H9 (cell line): ENCODE data around the gene GLS. TPM values are rescaled to one million over a fixed set of nuclear protein-coding genes. Genes with fewer than 3 reads are reported as not detected.

ENCODE experiments used
- DNase-seq: peaks from one replicate; pipeline ENCODE4 v3.0.0-alpha.2; 2017
- H2AFZ ChIP-seq: one replicate; pipeline ENCODE4 v1.6.1; 2013; ENCODE audit warnings: mild to moderate bottlenecking, low read length, control low read depth, moderate library complexity
- H2AK5ac ChIP-seq: 2 replicates; pipeline ENCODE4 v1.6.1; 2013; ENCODE audit warnings: low read length, control low read depth, mixed read lengths; ENCODE audit not compliant: insufficient read length
- H2BK120ac ChIP-seq: one replicate; pipeline ENCODE4 v1.6.1; 2013; ENCODE audit warnings: low read depth, mild to moderate bottlenecking, low read length, control low read depth, inconsistent platforms; ENCODE audit not compliant: poor library complexity, severe bottlenecking
- H2BK12ac ChIP-seq: 2 replicates; pipeline ENCODE4 v1.6.1; 2013; ENCODE audit warnings: low read length, control low read depth, mixed read lengths, low read depth; ENCODE audit not compliant: insufficient read length
- H2BK15ac ChIP-seq: 2 replicates; pipeline ENCODE4 v1.6.1; 2013; ENCODE audit warnings: low read depth, low read length, control low read depth
- H2BK20ac ChIP-seq: one replicate; pipeline ENCODE4 v1.6.1; 2013; ENCODE audit warnings: low read depth, mild to moderate bottlenecking, low read length, control low read depth, inconsistent platforms; ENCODE audit not compliant: poor library complexity, severe bottlenecking
- H2BK5ac ChIP-seq: 2 replicates; pipeline ENCODE4 v1.6.1; 2013; ENCODE audit warnings: low read length, control low read depth, mixed read lengths; ENCODE audit not compliant: insufficient read length
- H3K14ac ChIP-seq: 2 replicates; pipeline ENCODE4 v1.6.1; 2013; ENCODE audit warnings: low read length, control low read depth; ENCODE audit not compliant: insufficient read depth
- H3K18ac ChIP-seq: 2 replicates; pipeline ENCODE4 v1.6.1; 2013; ENCODE audit warnings: low read depth, mild to moderate bottlenecking, mixed read lengths, low read length, control low read depth; ENCODE audit not compliant: insufficient read length
- H3K23ac ChIP-seq: 2 replicates; pipeline ENCODE4 v1.6.1; 2013; ENCODE audit warnings: low read length, control low read depth, mixed read lengths, low read depth; ENCODE audit not compliant: insufficient read length
- H3K23me2 ChIP-seq: 2 replicates; pipeline ENCODE4 v1.6.1; 2013; ENCODE audit warnings: low read depth, mild to moderate bottlenecking, mixed read lengths, low read length, control low read depth; ENCODE audit not compliant: insufficient read length, poor library complexity, severe bottlenecking
- H3K27ac ChIP-seq: 2 replicates; pipeline ENCODE4 v1.5.1; 2013; ENCODE audit warnings: low read length, control low read depth, mixed read lengths, low read depth; ENCODE audit not compliant: insufficient read length
- H3K27me3 ChIP-seq: 2 replicates; pipeline ENCODE4 v1.6.1; 2013; ENCODE audit warnings: low read length, control low read depth, inconsistent platforms; ENCODE audit not compliant: insufficient read depth
- H3K4ac ChIP-seq: 2 replicates; pipeline ENCODE4 v1.6.1; 2013; ENCODE audit warnings: low read depth, mild to moderate bottlenecking, control low read depth, inconsistent platforms, low read length, moderate library complexity
- H3K4me1 ChIP-seq: 2 replicates; pipeline ENCODE4 v1.6.1; 2013; ENCODE audit warnings: low read length, control low read depth, inconsistent platforms; ENCODE audit not compliant: insufficient read depth
- H3K4me2 ChIP-seq: 2 replicates; pipeline ENCODE4 v1.6.1; 2013; ENCODE audit warnings: low read length, control low read depth, mixed read lengths; ENCODE audit not compliant: insufficient read length, insufficient read depth
- H3K56ac ChIP-seq: 2 replicates; pipeline ENCODE4 v1.6.1; 2013; ENCODE audit warnings: low read depth, mild to moderate bottlenecking, mixed read lengths, low read length, control low read depth; ENCODE audit not compliant: insufficient read length
- H3K79me1 ChIP-seq: 2 replicates; pipeline ENCODE4 v1.6.1; 2013; ENCODE audit warnings: low read depth, mild to moderate bottlenecking, moderate library complexity, low read length, control low read depth, inconsistent platforms; ENCODE audit not compliant: insufficient read depth, poor library complexity, severe bottlenecking
- H3K79me2 ChIP-seq: 2 replicates; pipeline ENCODE4 v1.6.1; 2013; ENCODE audit warnings: low read length, control low read depth, inconsistent platforms; ENCODE audit not compliant: insufficient read depth
- H3K9ac ChIP-seq: 2 replicates; pipeline ENCODE4 v1.6.1; 2013; ENCODE audit warnings: low read length, control low read depth, mixed read lengths; ENCODE audit not compliant: insufficient read length; ENCODE audit errors: extremely low read depth
- H3K9me3 ChIP-seq: one replicate; pipeline ENCODE4 v1.6.1; 2013; ENCODE audit warnings: low read depth, low read length, inconsistent platforms; ENCODE audit not compliant: control insufficient read depth
- H3T11ph ChIP-seq: one replicate; pipeline ENCODE4 v1.6.1; 2013; ENCODE audit warnings: mild to moderate bottlenecking, low read length, control low read depth, inconsistent platforms
- H4K20me1 ChIP-seq: one replicate; pipeline ENCODE4 v1.6.1; 2013; ENCODE audit not compliant: control insufficient read depth, insufficient read length, insufficient read depth
- H4K5ac ChIP-seq: 2 replicates; pipeline ENCODE4 v1.6.1; 2013; ENCODE audit warnings: low read depth, mild to moderate bottlenecking, mixed read lengths, low read length, control low read depth; ENCODE audit not compliant: insufficient read length
- H4K8ac ChIP-seq: replicated peaks from 2 replicates; pipeline ENCODE4 v1.6.1; 2013; ENCODE audit warnings: low read length, control low read depth, mixed read lengths, low read depth; ENCODE audit not compliant: insufficient read length
- H4K91ac ChIP-seq: 2 replicates; pipeline ENCODE4 v1.6.1; 2013; ENCODE audit warnings: low read depth, mild to moderate bottlenecking, moderate library complexity, mixed read lengths, low read length, control low read depth; ENCODE audit not compliant: insufficient read length
- H3K27ac Mint-ChIP-seq, 3 experiments: 2 replicates in 2 of 3; 3 replicates in 1 of 3; pipeline ENCODE4 v1.8.0; 2020 to 2021; ENCODE audit warnings: mixed read lengths in 3 of 3, mild to moderate bottlenecking in 1 of 3, moderate library complexity in 1 of 3
- H3K27me3 Mint-ChIP-seq: 2 replicates; pipeline ENCODE4 v1.8.0; 2021; ENCODE audit warnings: low read depth, mild to moderate bottlenecking, moderate library complexity, mixed read lengths
- H3K36me3 Mint-ChIP-seq, 3 experiments: 2 replicates in 2 of 3; 3 replicates in 1 of 3; pipeline ENCODE4 v1.8.0; 2020 to 2021; ENCODE audit warnings: low read depth in 3 of 3, mixed read lengths in 3 of 3; ENCODE audit not compliant: insufficient read depth in 1 of 3
- H3K4me1 Mint-ChIP-seq, 2 experiments: 2 replicates each; pipeline ENCODE4 v1.8.0; 2020; ENCODE audit warnings: mixed read lengths in 2 of 2
- H3K4me3 Mint-ChIP-seq, 2 experiments: 2 replicates in 1 of 2; 3 replicates in 1 of 2; pipeline ENCODE4 v1.8.0; 2020 to 2021; ENCODE audit warnings: mild to moderate bottlenecking in 2 of 2, mixed read lengths in 2 of 2, moderate library complexity in 1 of 2
- H3K9me3 Mint-ChIP-seq, 2 experiments: 2 replicates in 1 of 2; 3 replicates in 1 of 2; pipeline ENCODE4 v1.8.0; 2020; ENCODE audit warnings: mild to moderate bottlenecking in 2 of 2, mixed read lengths in 2 of 2, moderate library complexity in 1 of 2
- WGBS: extraction: QIAGEN DNeasy Blood & Tissue Kit; methylation state at CpG from one replicate; pipeline ENCODE4 v1.1.7; 2013; ENCODE audit warnings: missing lambda C conversion rate, low lambda C conversion rate, mixed read lengths; ENCODE audit not compliant: insufficient read length; ENCODE audit errors: extremely low coverage; 5-methylcytosine and 5-hydroxymethylcytosine counted together
- total RNA-seq: library from RNA; stranded (reverse); gene quantifications from 2 replicates; pipeline ENCODE4 v1.2.1, GENCODE V29; 2021
- TF ChIP-seq, protein P1 (sequence below): fragments of 200-600 bp; sonication (generic); conservative IDR thresholded peaks from 3 replicates; pipeline ENCODE4 v1.8.0; 2021; ENCODE audit warnings: antibody characterized with exemption, mild to moderate bottlenecking

Gene GLS
- total RNA-seq, 1 experiment from 2014 or later = 69.3 TPM

DNA sequence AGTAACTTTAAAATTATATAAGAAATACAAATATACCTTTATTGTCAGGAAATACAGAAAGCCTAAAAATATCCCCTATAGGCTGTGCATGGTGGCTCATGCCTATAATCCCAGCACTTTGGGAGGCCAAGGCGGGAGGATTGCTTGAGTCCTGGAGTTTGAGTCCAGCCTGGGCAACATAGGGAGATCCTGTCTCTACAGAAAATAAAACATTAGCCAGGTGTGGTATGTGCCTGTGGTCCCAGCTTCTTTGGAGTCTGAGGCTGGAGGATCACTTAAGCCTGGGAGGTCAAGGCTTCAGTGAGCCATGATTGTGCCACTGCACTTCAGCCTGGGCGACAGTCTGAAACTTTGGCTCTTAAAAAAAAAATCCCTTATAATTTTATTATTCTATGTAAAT lies 29.1 kb downstream of the GLS start:
- H3K18ac ChIP-seq = no peak overlapping the region
- no peaks in the 10 kb centered on the region for H3K4me1 ChIP-seq
- H3T11ph ChIP-seq = no peak overlapping the region
- no CpG with 5 or more reads among the region's 2 CpGs for WGBS
- H4K20me1 ChIP-seq = no peaks in the 10 kb centered on the region
- H2BK20ac ChIP-seq = no peak overlapping the region
- no peak overlapping the region for H3K4me3 Mint-ChIP-seq
- no peak overlapping the region for H2BK12ac ChIP-seq
- H3K36me3 Mint-ChIP-seq = peaks cover 12 to 20% (median 19%) of the 10 kb centered on the region in 3 experiments; a peak in 6 of 7 replicates
- no peak overlapping the region for H3K4ac ChIP-seq
- H2BK120ac ChIP-seq = no peak overlapping the region
- H3K79me2 ChIP-seq = no peaks in the 10 kb centered on the region
- no peak overlapping the region for H4K5ac ChIP-seq
- H3K56ac ChIP-seq = no peak overlapping the region
- no peaks in the 10 kb centered on the region for H3K23me2 ChIP-seq
- no peak overlapping the region for H3K27ac Mint-ChIP-seq
- H3K9ac ChIP-seq = no peak overlapping the region
- H2AK5ac ChIP-seq = no peak overlapping the region
- no peaks in the 10 kb centered on the region for H3K9me3 Mint-ChIP-seq
- no peak overlapping the region for H2BK15ac ChIP-seq
- no peak overlapping the region for H4K91ac ChIP-seq
- no peak overlapping the region for H3K14ac ChIP-seq
- no peaks in the 10 kb centered on the region for H3K27me3 ChIP-seq
- H3K4me1 Mint-ChIP-seq = no peaks in the 10 kb centered on the region
- TF ChIP-seq, protein P1, sequence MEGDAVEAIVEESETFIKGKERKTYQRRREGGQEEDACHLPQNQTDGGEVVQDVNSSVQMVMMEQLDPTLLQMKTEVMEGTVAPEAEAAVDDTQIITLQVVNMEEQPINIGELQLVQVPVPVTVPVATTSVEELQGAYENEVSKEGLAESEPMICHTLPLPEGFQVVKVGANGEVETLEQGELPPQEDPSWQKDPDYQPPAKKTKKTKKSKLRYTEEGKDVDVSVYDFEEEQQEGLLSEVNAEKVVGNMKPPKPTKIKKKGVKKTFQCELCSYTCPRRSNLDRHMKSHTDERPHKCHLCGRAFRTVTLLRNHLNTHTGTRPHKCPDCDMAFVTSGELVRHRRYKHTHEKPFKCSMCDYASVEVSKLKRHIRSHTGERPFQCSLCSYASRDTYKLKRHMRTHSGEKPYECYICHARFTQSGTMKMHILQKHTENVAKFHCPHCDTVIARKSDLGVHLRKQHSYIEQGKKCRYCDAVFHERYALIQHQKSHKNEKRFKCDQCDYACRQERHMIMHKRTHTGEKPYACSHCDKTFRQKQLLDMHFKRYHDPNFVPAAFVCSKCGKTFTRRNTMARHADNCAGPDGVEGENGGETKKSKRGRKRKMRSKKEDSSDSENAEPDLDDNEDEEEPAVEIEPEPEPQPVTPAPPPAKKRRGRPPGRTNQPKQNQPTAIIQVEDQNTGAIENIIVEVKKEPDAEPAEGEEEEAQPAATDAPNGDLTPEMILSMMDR = no peak
- H2BK5ac ChIP-seq = no peak overlapping the region
- no peak overlapping the region for H4K8ac ChIP-seq
- no peak overlapping the region for H3K23ac ChIP-seq
- no peak overlapping the region for H3K4me2 ChIP-seq
- no peaks in the 10 kb centered on the region for H3K27me3 Mint-ChIP-seq
- H3K79me1 ChIP-seq = no peaks in the 10 kb centered on the region
- DNase-seq = no peak
- H2AFZ ChIP-seq = no peak overlapping the region
- no peak overlapping the region for H3K27ac ChIP-seq
- no peaks in the 10 kb centered on the region for H3K9me3 ChIP-seq
